ENCODE data around the gene NEUROD4. TPM values are rescaled to one million over a fixed set of nuclear protein-coding genes. Genes with fewer than 3 reads are reported as not detected.

NEUROD4 gene
- polyA plus RNA-seq, 1 experiment, result not detected

GRCh38 chr12:54989829-54990228, 29.9 kb upstream of the NEUROD4 start:
- no peak for DNase-seq (ENCODE audit: low read depth)
- no peaks in the 10 kb centered on the region for H3K36me3 ChIP-seq (ENCODE audit: control insufficient read depth, insufficient read depth, low read length)
- ChIA-PET POLR2A (no interaction called here), CTCF (no interaction called here)
- H3K27me3 ChIP-seq (ENCODE audit: control insufficient read depth, insufficient read depth, low read length), result no peaks in the 10 kb centered on the region
- no peak for TF ChIP-seq CTCF (IDR thresholded peaks at IDR 0.05; ENCODE audit: insufficient read depth, low read depth, low read length)
- no peak overlapping the region for H3K4me3 ChIP-seq (ENCODE audit: low read depth, low read length)

- no peak for TF ChIP-seq CTCF (IDR thresholded peaks at IDR 0.05; ENCODE audit: insufficient read depth, low read depth, low read length)
- Histone ChIP-seq H3K36me3 (ENCODE audit: control insufficient read depth, insufficient read depth, low read length) (no peaks in the 10 kb centered on the region), H3K27me3 (ENCODE audit: control insufficient read depth, insufficient read depth, low read length) (no peaks in the 10 kb centered on the region; the same call in 1 of the 2 replicates), H3K4me3 (ENCODE audit: low read depth, low read length) (no peak overlapping the region)
- CTCF ChIA-PET, result interaction anchor here (2.8 to 8.9 kb wide), 2 partner anchors 16 to 79 kb away, joined by 11 to 234 read pairs; no protein-coding TSS in a partner anchor
- POLR2A ChIA-PET, result no interaction called here
- DNase-seq (ENCODE audit: low read depth), result no peak
Observed at GRCh38 chr12:54991161-54991990, 28.4 kb upstream of the NEUROD4 start.

- no peak for TF ChIP-seq CTCF (IDR thresholded peaks at IDR 0.05; ENCODE audit: insufficient read depth, low read depth, low read length)
- no peaks in the 10 kb centered on the region; the same call in 1 of the 2 replicates for H3K27me3 ChIP-seq (ENCODE audit: control insufficient read depth, insufficient read depth, low read length)
- POLR2A ChIA-PET, result no interaction called here
- CTCF ChIA-PET, result interaction anchor here (1.0 to 8.9 kb wide), 11 partner anchors 11 to 152 kb away, joined by 3 to 234 read pairs (median 6); no protein-coding TSS in a partner anchor
- no peak for DNase-seq (ENCODE audit: low read depth)
- H3K4me3 ChIP-seq (ENCODE audit: low read depth, low read length), result no peak overlapping the region
- H3K36me3 ChIP-seq (ENCODE audit: control insufficient read depth, insufficient read depth, low read length), result no peaks in the 10 kb centered on the region
Observed at GRCh38 chr12:54991991-54992375, 27.8 kb upstream of the NEUROD4 start.

GRCh38 chr12:54993181-54993835, 26.5 kb upstream of the NEUROD4 start:
- no peaks in the 10 kb centered on the region for H3K36me3 ChIP-seq (ENCODE audit: control insufficient read depth, insufficient read depth, low read length)
- ChIA-PET POLR2A (no interaction called here), CTCF (interaction anchor here (0.6 to 8.9 kb wide), 30 partner anchors 8 to 663 kb away, joined by 3 to 234 read pairs (median 4); partner anchors contain the start of genes NEUROD4 and TESPA1)
- peak; percentile 81 for TF ChIP-seq CTCF (IDR thresholded peaks at IDR 0.05; ENCODE audit: insufficient read depth, low read depth, low read length)
- H3K27me3 ChIP-seq (ENCODE audit: control insufficient read depth, insufficient read depth, low read length), result no peaks in the 10 kb centered on the region; the same call in 1 of the 2 replicates
- no peak overlapping the region for H3K4me3 ChIP-seq (ENCODE audit: low read depth, low read length)
- no peak for DNase-seq (ENCODE audit: low read depth)

- ChIA-PET POLR2A (no interaction called here), CTCF (interaction anchor here (0.6 to 8.9 kb wide), 7 partner anchors 10 to 623 kb away, joined by 3 to 234 read pairs (median 6); no protein-coding TSS in a partner anchor)
- no peak overlapping the region for H3K4me3 ChIP-seq (ENCODE audit: low read depth, low read length)
- no peak for TF ChIP-seq CTCF (IDR thresholded peaks at IDR 0.05; ENCODE audit: insufficient read depth, low read depth, low read length)
- no peaks in the 10 kb centered on the region for H3K36me3 ChIP-seq (ENCODE audit: control insufficient read depth, insufficient read depth, low read length)
- H3K27me3 ChIP-seq (ENCODE audit: control insufficient read depth, insufficient read depth, low read length), result no peaks in the 10 kb centered on the region; the same call in 1 of the 2 replicates
- no peak for DNase-seq (ENCODE audit: low read depth)
Observed at GRCh38 chr12:54996205-54996604, 23.6 kb upstream of the NEUROD4 start.

Measured in BJ (cell line).